Activated effector memory CD4-positive, alpha-beta T cell treated with anti-CD3 and anti-CD28 coated beads, Interleukin-2, amount 50 U/mL, for 16 hours (primary cell): ENCODE measurements around the gene IFI16.
"Not testable (repeated sequence)": the region's sequence is repeated elsewhere in the genome, so short reads cannot be mapped to it uniquely, and the experiment has no call there.

Source experiments
- DNase-seq: peaks from one replicate; pipeline ENCODE4 v3.0.0-alpha.2; 2020

IFI16 gene

DNA sequence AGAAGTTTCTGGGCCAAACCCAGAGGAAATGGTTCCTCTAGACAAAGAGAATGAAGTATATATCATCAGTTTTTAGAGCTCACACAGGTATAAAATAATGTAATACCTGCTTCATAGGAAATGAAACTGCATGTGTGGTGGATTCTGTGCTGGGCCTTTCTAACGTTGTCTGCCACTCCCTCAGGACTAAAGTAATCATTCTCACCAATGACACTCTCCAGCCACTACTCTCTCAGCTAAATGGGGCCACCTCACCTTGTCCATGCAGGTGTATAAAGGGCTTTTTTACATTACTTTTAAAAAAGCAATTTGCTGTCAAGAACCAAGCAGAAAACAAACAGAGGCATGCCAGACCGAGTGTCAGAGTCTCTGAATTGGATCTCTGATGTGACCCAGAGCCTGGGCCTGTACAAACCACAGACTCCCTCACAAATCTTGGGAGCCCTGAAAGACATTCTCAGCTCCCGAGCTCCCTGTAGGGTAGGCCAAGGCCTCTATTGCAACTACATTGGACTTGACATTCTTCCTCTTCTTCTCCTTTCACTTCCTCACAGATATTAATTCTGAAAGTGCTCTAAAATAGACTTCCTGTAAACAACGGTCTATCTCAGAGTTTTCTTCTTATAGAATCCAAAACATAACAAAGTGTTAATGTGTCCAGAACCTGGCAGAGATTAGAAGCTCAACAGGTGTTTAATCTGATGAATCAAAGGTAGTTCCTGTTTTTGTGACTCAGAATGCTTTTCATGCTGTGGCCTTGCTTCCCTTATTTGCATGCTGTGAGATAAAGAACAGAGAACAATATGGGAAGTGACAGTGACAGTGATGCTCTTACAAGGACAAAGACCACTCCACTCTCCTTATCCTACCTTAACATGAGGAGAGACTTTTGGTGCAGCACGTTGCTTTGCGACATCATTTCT is 58.3 kb downstream of the IFI16 start:
- no peak for DNase-seq

DNA sequence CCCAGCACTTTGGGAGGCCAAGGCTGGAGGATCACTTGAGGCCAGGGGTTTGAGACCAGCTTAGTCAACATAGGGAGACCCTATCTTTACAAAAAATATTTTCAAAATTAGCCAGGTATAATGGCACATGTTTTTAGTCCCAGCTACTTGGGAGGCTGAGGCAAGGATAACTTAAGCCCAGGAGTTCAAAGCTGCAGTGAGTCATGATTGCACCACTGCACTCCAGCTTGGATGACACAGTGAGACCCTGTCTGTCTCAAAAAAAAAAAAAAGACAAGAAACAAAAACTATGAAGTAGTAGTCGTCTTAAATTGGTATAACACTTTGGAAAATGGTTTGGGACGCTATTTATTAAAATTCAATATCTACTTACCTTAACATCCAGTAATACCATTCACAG is 59.2 kb downstream of the IFI16 start:
- no peak for DNase-seq

DNA sequence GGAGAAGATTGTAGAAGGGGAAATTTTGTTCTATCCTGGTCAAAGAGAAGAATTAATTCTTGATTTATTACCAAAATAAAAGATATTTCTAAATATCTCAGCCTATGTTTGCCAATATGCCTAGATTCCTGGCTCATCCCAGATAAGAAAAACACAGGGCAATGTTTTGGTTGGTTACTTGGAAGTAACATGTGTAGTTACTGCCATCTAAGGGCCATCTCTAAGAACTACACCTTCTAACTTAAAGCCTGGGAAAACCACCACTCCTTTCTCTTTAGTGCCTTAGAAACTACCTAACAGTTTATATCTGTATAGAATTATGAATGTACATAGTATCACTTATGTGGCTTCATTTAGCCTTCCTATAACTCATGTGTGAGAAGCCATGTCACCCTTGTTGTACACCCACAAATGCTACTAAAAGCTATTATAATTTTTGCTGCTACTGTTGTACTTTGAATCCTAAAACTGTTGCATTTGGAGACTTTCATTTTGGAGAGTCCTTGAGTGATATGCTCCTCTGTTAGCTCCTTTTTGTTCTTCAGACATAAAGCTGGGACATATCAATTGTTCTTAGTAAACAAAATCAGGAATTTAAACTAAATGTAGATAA is 62.4 kb downstream of the IFI16 start:
- no peak for DNase-seq

GRCh38 chr1:159076438-159077119 is 66.9 kb downstream of the IFI16 start, which contains the start of gene AIM2:
TSS of gene AIM2 (minus strand) at chr1:159076766. CDS start at chr1:159073499, 3,267 bp downstream.
- peak; percentile 87 for DNase-seq

GRCh38 chr1:159077120-159077961 is 67.6 kb downstream of the IFI16 start:
- peak; percentile 98 for DNase-seq

- DNase-seq, result no peak
These were observed 69.8 kb downstream of the IFI16 start for GRCh38 chr1:159079525-159079924.

DNA sequence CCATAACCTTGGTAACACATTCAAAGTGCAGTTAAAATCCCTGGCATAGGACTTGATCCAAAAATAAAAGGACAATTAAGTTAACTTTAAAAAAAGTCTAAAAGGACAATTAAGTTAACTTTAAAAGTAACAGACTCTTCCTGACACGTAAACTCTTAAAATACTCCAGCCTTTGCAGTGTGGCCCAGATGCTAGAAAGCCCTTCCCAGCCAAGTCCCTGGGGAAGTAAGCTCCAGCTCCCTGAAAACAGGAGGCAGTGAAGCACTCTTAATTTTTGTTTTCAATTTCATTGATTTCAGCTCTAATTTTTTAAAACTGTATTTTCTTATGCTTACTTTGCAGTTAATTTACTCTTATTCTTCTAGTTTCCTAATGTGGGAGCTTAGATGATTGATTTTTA is 71.9 kb downstream of the IFI16 start:
- DNase-seq, result no peak

DNA sequence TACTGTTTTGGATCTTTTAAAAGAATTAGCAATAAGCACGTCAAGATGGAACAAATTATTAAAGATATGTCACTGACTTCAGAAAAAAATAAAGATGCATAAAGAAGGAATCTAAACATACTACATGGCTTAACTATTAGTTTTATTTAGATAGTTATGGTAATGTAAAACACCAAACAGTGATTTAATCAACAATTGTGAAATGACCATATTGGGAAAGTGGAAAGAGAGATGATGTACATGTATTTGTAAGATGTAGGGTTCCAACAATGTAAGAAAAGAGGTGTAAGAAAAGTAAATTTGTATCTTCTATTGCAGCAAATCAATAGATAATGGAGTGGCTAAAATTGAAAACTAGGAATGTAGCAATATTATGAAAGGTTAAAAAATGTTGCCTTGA is 73.3 kb downstream of the IFI16 start:
- DNase-seq, result no peak

GRCh38 chr1:159084152-159084551 is 74.4 kb downstream of the IFI16 start:
- no peak for DNase-seq

DNA sequence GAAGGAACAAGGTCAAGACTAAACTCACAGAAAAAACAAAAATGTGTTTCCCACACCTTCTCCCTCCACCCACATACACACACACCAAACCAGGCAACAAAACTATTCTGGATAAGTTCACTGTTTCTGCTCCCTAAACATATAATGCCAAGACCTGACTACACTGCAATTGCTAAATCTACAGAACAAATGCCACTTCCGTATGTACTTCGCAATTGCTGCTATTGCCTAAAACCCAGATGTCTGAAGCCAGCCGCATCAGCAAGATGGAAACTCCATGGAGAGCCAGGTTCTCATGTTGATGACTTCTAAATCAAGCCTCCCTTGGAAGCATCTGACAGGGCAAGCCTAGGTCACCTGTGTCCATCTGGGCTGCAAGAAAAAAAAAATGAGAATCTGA is 75.2 kb downstream of the IFI16 start:
- DNase-seq, result no peak

- no peak for DNase-seq
These were observed 78.3 kb downstream of the IFI16 start for GRCh38 chr1:159088050-159088449.

DNA sequence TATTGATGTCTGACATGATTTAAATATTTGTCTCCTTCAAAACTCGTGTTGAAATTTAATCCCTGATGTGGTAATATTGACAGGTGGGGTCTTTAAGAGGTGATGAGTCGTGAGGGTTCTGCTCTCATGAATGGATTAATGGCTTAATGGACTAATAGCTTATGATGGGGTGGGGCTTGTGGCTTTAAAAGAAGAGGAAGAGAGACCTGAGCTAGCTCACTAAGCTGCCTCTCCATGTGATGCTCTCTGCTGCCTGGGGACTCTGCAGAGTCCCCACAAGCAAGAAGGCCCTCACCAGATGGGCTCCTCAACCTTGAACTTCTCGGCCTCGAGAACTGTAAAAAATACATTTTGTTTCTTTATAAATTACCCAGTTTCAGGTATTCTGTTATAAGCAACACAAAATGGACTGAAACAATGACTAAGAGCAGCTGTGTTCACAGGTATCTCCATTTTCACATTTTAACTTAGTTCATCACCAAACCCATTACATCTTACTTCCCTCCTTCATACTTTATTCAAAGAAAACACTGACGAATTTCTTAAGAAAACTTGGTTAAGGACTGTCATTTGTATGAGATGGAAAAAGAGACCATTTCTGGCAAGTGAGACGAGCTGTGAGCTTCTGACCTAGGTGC is 79.0 kb downstream of the IFI16 start:
- DNase-seq, result no peak

GRCh38 chr1:159089184-159089791 is 79.6 kb downstream of the IFI16 start:
- DNase-seq, result no peak

DNA sequence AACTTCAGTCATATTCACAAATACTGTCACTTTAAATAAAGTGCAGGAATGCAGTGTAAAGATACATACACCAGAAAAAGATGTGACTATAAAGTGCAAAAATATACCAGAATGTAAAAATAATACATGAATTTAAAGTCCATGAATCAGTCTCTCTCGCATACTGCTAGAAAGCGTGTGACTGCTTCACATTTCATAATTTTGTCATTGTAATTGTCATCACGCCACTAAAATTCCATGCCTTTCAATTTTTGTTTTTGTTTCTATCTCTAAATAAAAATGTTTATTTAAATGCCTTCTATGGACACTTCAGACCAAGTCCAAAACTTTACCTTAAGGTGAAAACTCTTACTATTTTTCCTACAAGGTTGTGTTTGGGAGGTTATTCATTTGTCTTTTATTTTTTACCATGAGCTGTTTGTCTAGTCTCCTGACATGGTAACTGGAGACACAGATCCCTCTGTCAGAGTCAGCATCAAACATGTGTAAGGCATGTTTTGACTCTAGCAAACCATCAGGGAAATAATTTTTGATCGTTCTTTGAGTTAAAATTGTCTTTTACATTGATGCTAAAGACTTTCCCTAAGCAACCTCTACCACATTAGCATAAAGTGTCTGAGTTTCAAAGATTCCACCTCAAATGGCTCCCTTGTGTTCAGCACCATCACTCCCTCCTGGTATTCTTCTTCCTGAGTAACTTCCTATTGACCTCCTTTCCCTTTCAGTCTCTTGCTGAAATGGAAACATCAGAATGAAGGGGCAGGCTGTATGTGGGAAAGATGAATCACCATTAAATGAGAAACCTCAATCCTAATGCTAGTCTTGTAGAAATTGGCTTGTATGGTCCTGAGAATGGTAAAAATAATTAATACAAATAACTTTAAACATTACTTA is 80.8 kb downstream of the IFI16 start:
- DNase-seq, result no peak

DNA sequence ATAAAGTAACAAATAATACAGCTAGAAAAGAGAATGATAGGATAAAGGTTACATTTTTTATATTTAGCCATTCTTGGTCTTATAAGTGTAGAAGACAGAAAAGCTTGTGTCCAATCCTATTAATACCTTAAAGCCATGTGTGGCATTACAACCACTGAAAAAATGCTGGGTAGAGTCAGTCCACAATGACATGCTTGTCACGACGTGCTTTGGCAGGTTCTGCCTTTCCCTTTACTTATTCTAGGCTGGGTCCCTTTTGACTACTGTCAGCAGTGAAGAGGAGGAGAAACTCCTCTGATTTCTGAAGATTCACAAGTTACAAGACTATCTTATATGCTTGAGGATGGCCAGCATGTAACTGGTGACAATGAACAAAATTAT is 81.5 kb downstream of the IFI16 start:
- DNase-seq, result no peak

DNA sequence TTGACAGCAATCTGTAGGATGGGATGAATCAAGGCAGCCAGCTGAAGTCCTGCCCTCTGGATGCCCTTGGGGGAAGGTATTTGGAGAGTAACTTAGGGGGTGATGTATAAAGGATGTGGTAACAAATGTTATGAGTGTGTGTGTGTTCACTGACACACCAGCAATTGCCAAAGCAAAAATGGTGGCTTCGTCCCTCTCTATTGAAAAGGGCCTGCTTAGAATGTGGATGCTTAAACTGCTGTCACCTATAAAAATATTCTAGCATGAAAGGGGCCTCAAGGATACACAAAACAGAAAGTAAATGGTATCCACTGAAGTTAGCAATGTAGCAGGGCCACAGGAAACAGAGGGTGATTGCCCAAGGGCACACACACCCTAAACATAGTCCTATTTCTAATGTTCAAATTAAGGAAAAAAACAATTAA is 81.9 kb downstream of the IFI16 start:
- no peak for DNase-seq

DNA sequence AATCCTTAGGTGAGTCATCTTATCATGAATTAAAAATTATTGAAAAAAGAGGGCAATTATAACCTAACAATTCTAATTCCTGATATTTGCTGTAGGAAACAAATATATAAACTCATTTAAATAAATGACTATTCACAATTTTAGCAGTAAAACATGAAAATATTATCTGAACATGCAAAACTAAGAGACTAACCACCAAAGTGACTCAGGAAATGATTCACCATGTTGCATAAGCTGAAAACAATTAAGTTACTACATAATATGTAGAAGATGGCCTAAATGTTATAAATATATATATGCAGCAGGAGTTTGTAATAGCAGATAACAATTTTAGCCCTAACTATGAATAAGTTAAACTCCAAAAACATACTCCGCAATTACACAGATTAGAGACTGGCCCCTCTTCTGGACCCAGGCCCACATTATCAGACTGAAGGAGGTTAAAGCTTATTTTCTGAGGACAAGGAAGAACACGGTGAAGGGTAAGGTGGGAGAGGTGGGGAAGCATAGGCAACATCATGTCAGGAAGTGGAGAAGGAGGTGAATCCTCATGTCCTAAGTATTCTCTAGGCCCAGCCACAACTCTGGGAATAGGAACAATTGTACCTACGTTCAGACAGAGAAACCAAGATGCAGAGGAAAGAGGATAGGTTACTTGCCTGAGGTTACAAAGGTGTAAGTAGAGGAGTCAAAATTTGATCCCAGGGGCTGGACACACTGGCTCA is 82.5 kb downstream of the IFI16 start:
- no peak for DNase-seq

GRCh38 chr1:159098596-159098995 is 88.9 kb downstream of the IFI16 start:
- no peak for DNase-seq

- no peak for DNase-seq
These were observed 90.9 kb downstream of the IFI16 start for GRCh38 chr1:159100589-159100988.

DNA sequence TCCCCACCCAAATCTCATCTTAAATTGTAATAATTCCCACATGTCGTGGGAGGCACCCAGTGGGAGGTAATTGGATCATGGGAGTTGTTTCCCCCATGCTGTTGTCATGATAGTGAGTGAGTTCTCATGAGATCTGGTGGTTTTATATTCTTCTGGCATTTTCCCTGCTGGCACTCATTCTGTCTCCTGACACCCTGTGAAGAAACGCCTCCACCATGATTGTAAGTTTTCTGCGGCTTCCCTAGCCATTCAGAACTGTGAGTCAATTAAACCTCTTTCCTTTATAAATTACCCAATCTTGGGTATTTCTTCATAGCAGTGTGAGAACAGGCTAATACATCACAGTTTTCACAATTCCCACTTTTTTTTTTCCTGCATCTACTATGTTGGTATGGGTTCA is 93.3 kb downstream of the IFI16 start:
- DNase-seq, result not testable (repeated sequence)
